ENCODE results near the gene BMX.

Gene BMX

DNA sequence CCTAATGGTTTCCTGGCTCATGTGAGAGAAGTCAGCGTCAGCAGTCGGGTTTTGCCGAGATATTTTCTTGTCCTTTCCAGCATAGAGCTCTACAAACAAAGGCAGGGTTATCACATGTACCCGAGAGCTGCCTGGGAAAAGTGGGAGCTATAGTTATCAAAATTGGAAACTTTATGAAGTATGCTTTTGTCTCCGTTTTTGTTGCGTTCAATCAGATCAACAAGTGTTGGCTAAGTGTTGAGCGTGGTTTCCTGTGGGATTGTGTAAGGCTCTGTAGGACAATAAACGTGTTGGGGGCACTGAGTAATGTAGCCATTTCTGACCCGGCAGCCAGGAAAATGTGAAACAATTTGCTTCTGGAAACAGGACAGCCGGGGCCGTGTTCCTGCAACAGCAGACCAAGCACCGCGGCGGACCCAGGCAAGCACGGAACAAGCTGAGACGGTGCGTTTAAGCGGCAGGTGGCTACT lies at the start of gene BMX:
TSS of gene BMX (plus strand) at position 311 of the 470 bp plus-strand sequence. CDS start 7,547 bp downstream, outside the sequence.
- no peaks in the 10 kb centered on the region for H3K36me3 ChIP-seq (replicated peaks; ENCODE audit: low read depth, low read length)
- TF ChIP-seq EZH2phosphoT487 (IDR thresholded peaks at IDR 0.05; ENCODE audit: low read depth) = no peak
- TF ChIP-seq, protein P1, sequence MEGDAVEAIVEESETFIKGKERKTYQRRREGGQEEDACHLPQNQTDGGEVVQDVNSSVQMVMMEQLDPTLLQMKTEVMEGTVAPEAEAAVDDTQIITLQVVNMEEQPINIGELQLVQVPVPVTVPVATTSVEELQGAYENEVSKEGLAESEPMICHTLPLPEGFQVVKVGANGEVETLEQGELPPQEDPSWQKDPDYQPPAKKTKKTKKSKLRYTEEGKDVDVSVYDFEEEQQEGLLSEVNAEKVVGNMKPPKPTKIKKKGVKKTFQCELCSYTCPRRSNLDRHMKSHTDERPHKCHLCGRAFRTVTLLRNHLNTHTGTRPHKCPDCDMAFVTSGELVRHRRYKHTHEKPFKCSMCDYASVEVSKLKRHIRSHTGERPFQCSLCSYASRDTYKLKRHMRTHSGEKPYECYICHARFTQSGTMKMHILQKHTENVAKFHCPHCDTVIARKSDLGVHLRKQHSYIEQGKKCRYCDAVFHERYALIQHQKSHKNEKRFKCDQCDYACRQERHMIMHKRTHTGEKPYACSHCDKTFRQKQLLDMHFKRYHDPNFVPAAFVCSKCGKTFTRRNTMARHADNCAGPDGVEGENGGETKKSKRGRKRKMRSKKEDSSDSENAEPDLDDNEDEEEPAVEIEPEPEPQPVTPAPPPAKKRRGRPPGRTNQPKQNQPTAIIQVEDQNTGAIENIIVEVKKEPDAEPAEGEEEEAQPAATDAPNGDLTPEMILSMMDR (IDR thresholded peaks at IDR 0.05; ENCODE audit: low read depth, low read length) = no peak
- no peak within 1 kb of the TSS for H3K4me3 ChIP-seq (ENCODE audit: low read length)

DNA sequence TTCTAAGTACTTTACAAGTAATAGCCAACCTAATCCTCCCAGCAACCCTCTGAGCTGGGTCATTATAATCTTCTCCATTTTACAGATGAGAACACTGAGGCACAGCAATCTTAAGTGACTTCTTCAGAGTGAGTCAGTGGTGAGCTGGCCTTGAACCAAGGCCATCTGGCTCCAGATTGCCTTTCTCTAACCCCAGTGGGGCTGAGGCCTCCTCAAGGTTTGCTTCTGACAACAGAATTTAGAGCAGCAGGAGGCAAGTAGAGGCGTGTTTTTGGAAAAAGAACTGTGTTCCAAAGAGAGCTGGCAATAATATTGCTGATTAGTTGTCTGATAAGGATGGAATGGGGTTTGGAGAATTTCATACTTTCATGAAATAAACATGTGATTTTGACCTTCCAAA lies 48.7 kb upstream of the BMX start:
- H2AFZ ChIP-seq (ENCODE audit: low read depth, low read length) = no peak overlapping the region
- no peak overlapping the region for H3K4me3 ChIP-seq (ENCODE audit: low read length)
- H3K9ac ChIP-seq (ENCODE audit: low read length) = no peak overlapping the region
- H3K27me3 ChIP-seq (ENCODE audit: low read depth, low read length) = no peaks in the 10 kb centered on the region
- no peaks in the 10 kb centered on the region for H3K36me3 ChIP-seq (replicated peaks; ENCODE audit: low read depth, low read length)
- H3K4me1 ChIP-seq (ENCODE audit: low read length) = peaks cover 10% of the 10 kb centered on the region
- H3K9me3 ChIP-seq (ENCODE audit: insufficient read depth, low read length) = no peaks in the 10 kb centered on the region
- no peaks in the 10 kb centered on the region for H4K20me1 ChIP-seq (ENCODE audit: insufficient read depth, low read length)
- TF ChIP-seq, protein P1 (IDR thresholded peaks at IDR 0.05; ENCODE audit: low read depth, low read length) = no peak
- no peak for TF ChIP-seq EZH2phosphoT487 (IDR thresholded peaks at IDR 0.05; ENCODE audit: low read depth)
- no peak overlapping the region for H3K4me2 ChIP-seq (ENCODE audit: low read length)
- H3K27ac ChIP-seq (ENCODE audit: low read length) = no peak overlapping the region
- H3K79me2 ChIP-seq (ENCODE audit: low read length) = no peaks in the 10 kb centered on the region

More for the DNA sequence above, at the start of gene BMX:
- Histone ChIP-seq H3K4me2 (ENCODE audit: low read length) (no peak within 1 kb of the TSS), H3K9ac (ENCODE audit: low read length) (no peak within 1 kb of the TSS), H3K27me3 (ENCODE audit: low read depth, low read length) (no peaks in the 10 kb centered on the region), H3K9me3 (ENCODE audit: insufficient read depth, low read length) (no peaks in the 10 kb centered on the region), H2AFZ (ENCODE audit: low read depth, low read length) (no peak within 1 kb of the TSS), H3K4me1 (ENCODE audit: low read length) (no peaks in the 10 kb centered on the region), H3K27ac (ENCODE audit: low read length) (no peak within 1 kb of the TSS), H3K79me2 (ENCODE audit: low read length) (no peaks in the 10 kb centered on the region), H4K20me1 (ENCODE audit: insufficient read depth, low read length) (no peaks in the 10 kb centered on the region)

DNA sequence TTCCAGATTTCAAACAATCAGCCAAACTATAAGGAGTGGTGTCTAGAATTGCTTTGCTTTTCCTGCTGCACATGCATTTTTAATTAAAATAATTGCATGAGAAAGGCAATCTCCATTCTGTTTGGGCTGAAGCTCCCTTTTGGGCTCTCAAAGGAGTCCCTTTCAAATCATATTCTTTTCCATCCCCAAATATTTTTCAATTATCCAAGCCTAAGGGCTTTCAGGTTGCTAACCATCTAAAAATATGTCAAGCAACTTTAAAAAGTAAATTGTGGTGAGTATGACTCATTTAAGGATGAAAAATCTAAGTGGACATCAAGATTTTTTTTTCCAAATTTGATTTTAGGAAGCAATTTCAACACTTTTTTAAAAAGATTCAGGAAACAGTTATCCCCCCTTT lies 35.9 kb upstream of the BMX start:
- Histone ChIP-seq H3K27ac (ENCODE audit: low read length) (peak overlapping the region; percentile 62), H3K4me3 (ENCODE audit: low read length) (peak overlapping the region; percentile 44), H3K27me3 (ENCODE audit: low read depth, low read length) (no peaks in the 10 kb centered on the region), H3K79me2 (ENCODE audit: low read length) (no peaks in the 10 kb centered on the region), H3K36me3 (replicated peaks; ENCODE audit: low read depth, low read length) (no peaks in the 10 kb centered on the region), H3K4me1 (ENCODE audit: low read length) (peaks cover 43% of the 10 kb centered on the region), H2AFZ (ENCODE audit: low read depth, low read length) (no peak overlapping the region), H3K4me2 (ENCODE audit: low read length) (peak overlapping the region; percentile 76), H3K9me3 (ENCODE audit: insufficient read depth, low read length) (no peaks in the 10 kb centered on the region), H4K20me1 (ENCODE audit: insufficient read depth, low read length) (no peaks in the 10 kb centered on the region), H3K9ac (ENCODE audit: low read length) (peak overlapping the region; percentile 49; the same call in 1 of the 2 replicates)
- TF ChIP-seq, protein P1 (IDR thresholded peaks at IDR 0.05; ENCODE audit: low read depth, low read length) = no peak
- no peak for TF ChIP-seq EZH2phosphoT487 (IDR thresholded peaks at IDR 0.05; ENCODE audit: low read depth)

DNA sequence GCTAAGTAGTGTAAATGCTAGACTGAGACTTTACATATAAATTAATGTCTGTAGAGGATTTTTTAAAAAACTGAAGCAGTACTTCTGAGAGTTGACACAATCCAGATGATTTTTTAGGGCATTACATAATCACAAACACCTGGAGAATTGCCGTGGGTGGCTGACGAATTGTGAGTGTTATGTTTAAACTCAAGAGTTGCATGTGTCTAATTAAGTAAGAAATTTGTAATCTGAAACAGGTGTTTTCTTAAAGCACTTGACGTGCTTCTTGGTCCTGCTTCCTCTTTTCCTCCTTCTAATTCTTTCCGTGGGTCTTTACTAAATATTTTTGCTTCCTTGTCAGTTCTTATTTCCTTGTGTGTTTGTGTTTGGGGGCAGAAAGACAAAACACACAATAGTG lies 35.3 kb upstream of the BMX start:
- Histone ChIP-seq H3K9ac (ENCODE audit: low read length) (peak overlapping the region; percentile 49; the same call in 1 of the 2 replicates), H3K4me2 (ENCODE audit: low read length) (peak overlapping the region; percentile 76), H3K79me2 (ENCODE audit: low read length) (no peaks in the 10 kb centered on the region), H3K27ac (ENCODE audit: low read length) (peak overlapping the region; percentile 63), H3K9me3 (ENCODE audit: insufficient read depth, low read length) (no peaks in the 10 kb centered on the region), H3K4me3 (ENCODE audit: low read length) (peak overlapping the region; percentile 44), H4K20me1 (ENCODE audit: insufficient read depth, low read length) (no peaks in the 10 kb centered on the region), H3K4me1 (ENCODE audit: low read length) (peaks cover 43% of the 10 kb centered on the region), H2AFZ (ENCODE audit: low read depth, low read length) (no peak overlapping the region), H3K36me3 (replicated peaks; ENCODE audit: low read depth, low read length) (no peaks in the 10 kb centered on the region), H3K27me3 (ENCODE audit: low read depth, low read length) (no peaks in the 10 kb centered on the region)
- TF ChIP-seq, protein P1 (IDR thresholded peaks at IDR 0.05; ENCODE audit: low read depth, low read length) = no peak
- no peak for TF ChIP-seq EZH2phosphoT487 (IDR thresholded peaks at IDR 0.05; ENCODE audit: low read depth)

Measured in OCI-LY3 (cell line).